PFSK-1 (cell line): ENCODE measurements around the gene SLC50A1.

Source experiments
- FOXP2 ChIP-seq: optimal IDR thresholded peaks from 2 replicates; pipeline ENCODE3; 2011; ENCODE audit warnings: borderline replicate concordance, control low read depth, inconsistent platforms; ENCODE audit not compliant: insufficient read depth; ENCODE audit errors: extremely low read length, extremely low read depth
- SIN3A ChIP-seq: IDR thresholded peaks from 2 replicates; pipeline ENCODE4 v1.6.1; 2012; ENCODE audit warnings: mild to moderate bottlenecking, low read length, moderate library complexity, borderline replicate concordance; ENCODE audit not compliant: insufficient read depth

DNA sequence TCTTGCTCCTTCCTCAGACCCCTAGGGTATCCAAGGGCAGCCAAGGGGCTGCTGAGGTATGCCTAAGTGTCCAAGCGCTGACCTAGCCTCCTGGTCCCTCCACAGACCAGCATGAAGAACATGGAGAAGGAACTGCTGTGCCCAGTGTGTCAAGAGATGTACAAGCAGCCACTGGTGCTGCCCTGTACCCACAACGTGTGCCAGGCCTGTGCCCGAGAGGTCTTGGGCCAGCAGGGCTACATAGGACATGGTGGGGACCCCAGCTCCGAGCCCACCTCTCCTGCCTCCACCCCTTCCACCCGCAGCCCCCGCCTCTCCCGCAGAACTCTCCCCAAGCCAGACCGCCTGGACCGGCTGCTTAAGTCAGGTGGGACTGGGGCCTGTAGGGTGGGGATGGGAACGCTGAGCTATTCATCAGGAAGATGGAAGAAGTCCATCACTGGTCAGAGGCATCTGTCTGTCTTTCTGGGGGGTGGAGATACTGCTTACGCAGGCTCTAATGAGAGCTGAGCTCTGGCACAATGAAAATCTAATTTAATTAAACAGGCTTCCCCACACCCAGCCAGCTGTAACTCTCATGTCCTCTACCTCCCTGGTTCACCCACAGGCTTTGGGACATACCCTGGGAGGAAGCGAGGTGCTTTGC lies 39.8 kb downstream of the SLC50A1 start:
- TF ChIP-seq FOXP2 (no peak), SIN3A (no peak)
